H9 (cell line): ENCODE measurements around the gene SLC25A34. TPM values are rescaled to one million over a fixed set of nuclear protein-coding genes. Genes with fewer than 3 reads are reported as not detected.

Source experiments
- DNase-seq: peaks from one replicate; pipeline ENCODE4 v3.0.0-alpha.2; 2017
- H2AFZ ChIP-seq: one replicate; pipeline ENCODE4 v1.6.1; 2013; ENCODE audit warnings: mild to moderate bottlenecking, low read length, control low read depth, moderate library complexity
- H2AK5ac ChIP-seq: 2 replicates; pipeline ENCODE4 v1.6.1; 2013; ENCODE audit warnings: low read length, control low read depth, mixed read lengths; ENCODE audit not compliant: insufficient read length
- H2BK120ac ChIP-seq: one replicate; pipeline ENCODE4 v1.6.1; 2013; ENCODE audit warnings: low read depth, mild to moderate bottlenecking, low read length, control low read depth, inconsistent platforms; ENCODE audit not compliant: poor library complexity, severe bottlenecking
- H2BK12ac ChIP-seq: 2 replicates; pipeline ENCODE4 v1.6.1; 2013; ENCODE audit warnings: low read length, control low read depth, mixed read lengths, low read depth; ENCODE audit not compliant: insufficient read length
- H2BK15ac ChIP-seq: 2 replicates; pipeline ENCODE4 v1.6.1; 2013; ENCODE audit warnings: low read depth, low read length, control low read depth
- H2BK20ac ChIP-seq: one replicate; pipeline ENCODE4 v1.6.1; 2013; ENCODE audit warnings: low read depth, mild to moderate bottlenecking, low read length, control low read depth, inconsistent platforms; ENCODE audit not compliant: poor library complexity, severe bottlenecking
- H2BK5ac ChIP-seq: 2 replicates; pipeline ENCODE4 v1.6.1; 2013; ENCODE audit warnings: low read length, control low read depth, mixed read lengths; ENCODE audit not compliant: insufficient read length
- H3K14ac ChIP-seq: 2 replicates; pipeline ENCODE4 v1.6.1; 2013; ENCODE audit warnings: low read length, control low read depth; ENCODE audit not compliant: insufficient read depth
- H3K18ac ChIP-seq: 2 replicates; pipeline ENCODE4 v1.6.1; 2013; ENCODE audit warnings: low read depth, mild to moderate bottlenecking, mixed read lengths, low read length, control low read depth; ENCODE audit not compliant: insufficient read length
- H3K23ac ChIP-seq: 2 replicates; pipeline ENCODE4 v1.6.1; 2013; ENCODE audit warnings: low read length, control low read depth, mixed read lengths, low read depth; ENCODE audit not compliant: insufficient read length
- H3K23me2 ChIP-seq: 2 replicates; pipeline ENCODE4 v1.6.1; 2013; ENCODE audit warnings: low read depth, mild to moderate bottlenecking, mixed read lengths, low read length, control low read depth; ENCODE audit not compliant: insufficient read length, poor library complexity, severe bottlenecking
- H3K27ac ChIP-seq: 2 replicates; pipeline ENCODE4 v1.5.1; 2013; ENCODE audit warnings: low read length, control low read depth, mixed read lengths, low read depth; ENCODE audit not compliant: insufficient read length
- H3K27me3 ChIP-seq: 2 replicates; pipeline ENCODE4 v1.6.1; 2013; ENCODE audit warnings: low read length, control low read depth, inconsistent platforms; ENCODE audit not compliant: insufficient read depth
- H3K4ac ChIP-seq: 2 replicates; pipeline ENCODE4 v1.6.1; 2013; ENCODE audit warnings: low read depth, mild to moderate bottlenecking, control low read depth, inconsistent platforms, low read length, moderate library complexity
- H3K4me1 ChIP-seq: 2 replicates; pipeline ENCODE4 v1.6.1; 2013; ENCODE audit warnings: low read length, control low read depth, inconsistent platforms; ENCODE audit not compliant: insufficient read depth
- H3K4me2 ChIP-seq: 2 replicates; pipeline ENCODE4 v1.6.1; 2013; ENCODE audit warnings: low read length, control low read depth, mixed read lengths; ENCODE audit not compliant: insufficient read length, insufficient read depth
- H3K56ac ChIP-seq: 2 replicates; pipeline ENCODE4 v1.6.1; 2013; ENCODE audit warnings: low read depth, mild to moderate bottlenecking, mixed read lengths, low read length, control low read depth; ENCODE audit not compliant: insufficient read length
- H3K79me1 ChIP-seq: 2 replicates; pipeline ENCODE4 v1.6.1; 2013; ENCODE audit warnings: low read depth, mild to moderate bottlenecking, moderate library complexity, low read length, control low read depth, inconsistent platforms; ENCODE audit not compliant: insufficient read depth, poor library complexity, severe bottlenecking
- H3K79me2 ChIP-seq: 2 replicates; pipeline ENCODE4 v1.6.1; 2013; ENCODE audit warnings: low read length, control low read depth, inconsistent platforms; ENCODE audit not compliant: insufficient read depth
- H3K9ac ChIP-seq: 2 replicates; pipeline ENCODE4 v1.6.1; 2013; ENCODE audit warnings: low read length, control low read depth, mixed read lengths; ENCODE audit not compliant: insufficient read length; ENCODE audit errors: extremely low read depth
- H3K9me3 ChIP-seq: one replicate; pipeline ENCODE4 v1.6.1; 2013; ENCODE audit warnings: low read depth, low read length, inconsistent platforms; ENCODE audit not compliant: control insufficient read depth
- H3T11ph ChIP-seq: one replicate; pipeline ENCODE4 v1.6.1; 2013; ENCODE audit warnings: mild to moderate bottlenecking, low read length, control low read depth, inconsistent platforms
- H4K20me1 ChIP-seq: one replicate; pipeline ENCODE4 v1.6.1; 2013; ENCODE audit not compliant: control insufficient read depth, insufficient read length, insufficient read depth
- H4K5ac ChIP-seq: 2 replicates; pipeline ENCODE4 v1.6.1; 2013; ENCODE audit warnings: low read depth, mild to moderate bottlenecking, mixed read lengths, low read length, control low read depth; ENCODE audit not compliant: insufficient read length
- H4K8ac ChIP-seq: replicated peaks from 2 replicates; pipeline ENCODE4 v1.6.1; 2013; ENCODE audit warnings: low read length, control low read depth, mixed read lengths, low read depth; ENCODE audit not compliant: insufficient read length
- H4K91ac ChIP-seq: 2 replicates; pipeline ENCODE4 v1.6.1; 2013; ENCODE audit warnings: low read depth, mild to moderate bottlenecking, moderate library complexity, mixed read lengths, low read length, control low read depth; ENCODE audit not compliant: insufficient read length
- H3K27ac Mint-ChIP-seq, 3 experiments: 2 replicates in 2 of 3; 3 replicates in 1 of 3; pipeline ENCODE4 v1.8.0; 2020 to 2021; ENCODE audit warnings: mixed read lengths in 3 of 3, mild to moderate bottlenecking in 1 of 3, moderate library complexity in 1 of 3
- H3K27me3 Mint-ChIP-seq: 2 replicates; pipeline ENCODE4 v1.8.0; 2021; ENCODE audit warnings: low read depth, mild to moderate bottlenecking, moderate library complexity, mixed read lengths
- H3K36me3 Mint-ChIP-seq, 3 experiments: 2 replicates in 2 of 3; 3 replicates in 1 of 3; pipeline ENCODE4 v1.8.0; 2020 to 2021; ENCODE audit warnings: low read depth in 3 of 3, mixed read lengths in 3 of 3; ENCODE audit not compliant: insufficient read depth in 1 of 3
- H3K4me1 Mint-ChIP-seq, 2 experiments: 2 replicates each; pipeline ENCODE4 v1.8.0; 2020; ENCODE audit warnings: mixed read lengths in 2 of 2
- H3K4me3 Mint-ChIP-seq, 2 experiments: 2 replicates in 1 of 2; 3 replicates in 1 of 2; pipeline ENCODE4 v1.8.0; 2020 to 2021; ENCODE audit warnings: mild to moderate bottlenecking in 2 of 2, mixed read lengths in 2 of 2, moderate library complexity in 1 of 2
- H3K9me3 Mint-ChIP-seq, 2 experiments: 2 replicates in 1 of 2; 3 replicates in 1 of 2; pipeline ENCODE4 v1.8.0; 2020; ENCODE audit warnings: mild to moderate bottlenecking in 2 of 2, mixed read lengths in 2 of 2, moderate library complexity in 1 of 2
- CTCF ChIP-seq: fragments of 200-600 bp; sonication (generic); conservative IDR thresholded peaks from 3 replicates; pipeline ENCODE4 v1.8.0; 2021; ENCODE audit warnings: antibody characterized with exemption, mild to moderate bottlenecking
- WGBS: extraction: QIAGEN DNeasy Blood & Tissue Kit; methylation state at CpG from one replicate; pipeline ENCODE4 v1.1.7; 2013; ENCODE audit warnings: missing lambda C conversion rate, low lambda C conversion rate, mixed read lengths; ENCODE audit not compliant: insufficient read length; ENCODE audit errors: extremely low coverage; 5-methylcytosine and 5-hydroxymethylcytosine counted together
- total RNA-seq: library from RNA; stranded (reverse); gene quantifications from 2 replicates; pipeline ENCODE4 v1.2.1, GENCODE V29; 2021

Gene SLC25A34
- total RNA-seq, 1 experiment from 2014 or later, result 1.5 TPM

- peaks cover 5% of the 10 kb centered on the region; the same call in 1 of the 2 replicates for H3K4me1 ChIP-seq
- H2AK5ac ChIP-seq, result no peak overlapping the region
- no peak overlapping the region for H2BK15ac ChIP-seq
- H3K23ac ChIP-seq, result no peak overlapping the region
- no peak overlapping the region for H3K18ac ChIP-seq
- Mint-ChIP-seq H3K36me3 (peaks cover 0 to 2% (median 0%) of the 10 kb centered on the region in 3 experiments; a peak in 2 of 7 replicates), H3K9me3 (no peaks in the 10 kb centered on the region), H3K27ac (no peak overlapping the region), H3K4me3 (no peak overlapping the region), H3K4me1 (peaks cover 10 to 12% of the 10 kb centered on the region in 2 experiments; a peak in 3 of 4 replicates), H3K27me3 (peaks cover 10% of the 10 kb centered on the region)
- no peaks in the 10 kb centered on the region for H3K79me1 ChIP-seq
- H4K20me1 ChIP-seq, result no peaks in the 10 kb centered on the region
- H2BK5ac ChIP-seq, result no peak overlapping the region
- H2BK20ac ChIP-seq, result no peak overlapping the region
- no peak overlapping the region for H3K56ac ChIP-seq
- H3K27me3 ChIP-seq, result no peaks in the 10 kb centered on the region
- DNase-seq, result no peak
- H2AFZ ChIP-seq, result no peak overlapping the region
- no CpG with 5 or more reads among the region's 12 CpGs for WGBS
- H3K4ac ChIP-seq, result no peak overlapping the region
- H3K79me2 ChIP-seq, result no peaks in the 10 kb centered on the region
- no peak overlapping the region for H4K8ac ChIP-seq
- TF ChIP-seq CTCF, result no peak
- H2BK120ac ChIP-seq, result no peak overlapping the region
- no peak overlapping the region for H4K5ac ChIP-seq
- no peak overlapping the region for H4K91ac ChIP-seq
- no peak overlapping the region for H3K9ac ChIP-seq
- no peak overlapping the region for H3T11ph ChIP-seq
- no peak overlapping the region; the same call in 1 of the 2 replicates for H3K14ac ChIP-seq
- H3K23me2 ChIP-seq, result no peaks in the 10 kb centered on the region
- H3K27ac ChIP-seq, result no peak overlapping the region
- no peaks in the 10 kb centered on the region for H3K9me3 ChIP-seq
- no peak overlapping the region for H2BK12ac ChIP-seq
- no peak overlapping the region for H3K4me2 ChIP-seq
Measured at GRCh38 chr1:15750924-15751323, 14.9 kb downstream of the SLC25A34 start.
